IMR-90 (cell line): ENCODE data around the gene PAFAH1B1. TPM values are rescaled to one million over a fixed set of nuclear protein-coding genes. Genes with fewer than 3 reads are reported as not detected.

Experiments used
- ATAC-seq: fragments of 200-7000 bp; cut with Tn5 transposase; 2 replicates; pipeline ENCODE4 v1.9.1; 2020; ENCODE audit warnings: low read depth, mild to moderate bottlenecking, moderate library complexity
- BruUV-seq: library from RNA; stranded (reverse); fragments of 400-500 nt; replicated peaks from 2 replicates; lab custom pipeline; 2021; lab: Mats Ljungman, UMichigan
- CTCF ChIA-PET: fragments of 300-600 bp; formaldehyde crosslinking; extraction: SDS; loops from one replicate; lab custom pipeline; 2021; ENCODE audit warnings: antibody characterized with exemption; lab: Yijun Ruan, JAX
- POLR2A ChIA-PET: fragments of 300-600 bp; sonication (Branson Sonifier 250); formaldehyde crosslinking; loops from one replicate; lab custom pipeline; 2022; ENCODE audit warnings: antibody characterized with exemption; ENCODE audit not compliant: unreplicated experiment; lab: Charles Lee
- DNase-seq: peaks from one replicate; pipeline ENCODE4 v3.0.0; 2013
- H2AFZ ChIP-seq: replicated peaks from 2 replicates; pipeline ENCODE3; 2013; ENCODE audit warnings: low read length, mild to moderate bottlenecking; ENCODE audit not compliant: poor library complexity
- H2AK5ac ChIP-seq: 2 replicates; pipeline ENCODE4 v1.6.1; 2013; ENCODE audit warnings: low read depth, low read length, inconsistent platforms
- H2AK9ac ChIP-seq: replicated peaks from 2 replicates; pipeline ENCODE3; 2013; ENCODE audit warnings: mild to moderate bottlenecking, low read depth, low read length, moderate library complexity; ENCODE audit not compliant: poor library complexity
- H2BK120ac ChIP-seq: 2 replicates; pipeline ENCODE4 v1.6.1; 2013; ENCODE audit warnings: low read depth, low read length, inconsistent platforms
- H2BK15ac ChIP-seq: 3 replicates; pipeline ENCODE4 v1.6.1; 2013; ENCODE audit warnings: low read depth, low read length, inconsistent platforms
- H2BK20ac ChIP-seq: 2 replicates; pipeline ENCODE4 v1.6.1; 2013; ENCODE audit warnings: low read depth, mild to moderate bottlenecking, inconsistent platforms, low read length, moderate library complexity
- H2BK5ac ChIP-seq: 2 replicates; pipeline ENCODE4 v1.6.1; 2013; ENCODE audit warnings: mild to moderate bottlenecking, low read depth, low read length, inconsistent platforms; ENCODE audit not compliant: poor library complexity, severe bottlenecking
- H3K14ac ChIP-seq: replicated peaks from 2 replicates; pipeline ENCODE4 v1.6.1; 2013; ENCODE audit warnings: low read depth, low read length, inconsistent platforms
- H3K18ac ChIP-seq: 2 replicates; pipeline ENCODE4 v1.6.1; 2013; ENCODE audit warnings: low read depth, low read length, control low read depth
- H3K23ac ChIP-seq: 2 replicates; pipeline ENCODE4 v1.6.1; 2013; ENCODE audit warnings: low read depth, low read length, inconsistent platforms
- H3K27ac ChIP-seq: 2 replicates; pipeline ENCODE4 v1.5.1; 2013; ENCODE audit warnings: mild to moderate bottlenecking, control low read depth, low read length; ENCODE audit not compliant: insufficient read depth
- H3K27me3 ChIP-seq: 2 replicates; pipeline ENCODE4 v1.6.1; 2013; ENCODE audit warnings: low read length; ENCODE audit not compliant: control insufficient read depth, insufficient read depth
- H3K36me3 ChIP-seq: 2 replicates; pipeline ENCODE4 v1.6.1; 2013; ENCODE audit warnings: low read length, mixed read lengths; ENCODE audit not compliant: control insufficient read depth, insufficient read depth
- H3K4ac ChIP-seq: 2 replicates; pipeline ENCODE4 v1.6.1; 2013; ENCODE audit warnings: low read depth, low read length, inconsistent platforms
- H3K4me1 ChIP-seq: 2 replicates; pipeline ENCODE4 v1.6.1; 2013; ENCODE audit warnings: low read length, mixed read lengths; ENCODE audit not compliant: control insufficient read depth, insufficient read depth
- H3K4me2 ChIP-seq: 2 replicates; pipeline ENCODE4 v1.6.1; 2013; ENCODE audit warnings: low read depth, mild to moderate bottlenecking, control low read depth, low read length, moderate library complexity
- H3K4me3 ChIP-seq: 2 replicates; pipeline ENCODE4 v1.5.1; 2013; ENCODE audit warnings: low read depth, mild to moderate bottlenecking, control low read depth, low read length, moderate library complexity; ENCODE audit not compliant: insufficient read depth
- H3K56ac ChIP-seq: 2 replicates; pipeline ENCODE4 v1.6.1; 2013; ENCODE audit warnings: low read length, inconsistent platforms; ENCODE audit not compliant: insufficient read depth; ENCODE audit errors: extremely low read depth
- H3K79me1 ChIP-seq, 2 experiments: 2 replicates each; pipeline ENCODE4 v1.6.1; 2013; ENCODE audit warnings: low read length in 2 of 2, inconsistent platforms in 1 of 2, low read depth in 1 of 2
- H3K9ac ChIP-seq: 2 replicates; pipeline ENCODE4 v1.6.1; 2013; ENCODE audit warnings: low read depth, low read length, control low read depth
- H3K9me1 ChIP-seq: 2 replicates; pipeline ENCODE4 v1.6.1; 2013; ENCODE audit warnings: low read length, inconsistent platforms; ENCODE audit not compliant: insufficient read depth
- H3K9me3 ChIP-seq: 2 replicates; pipeline ENCODE4 v1.6.1; 2013; ENCODE audit warnings: low read length; ENCODE audit not compliant: control insufficient read depth, insufficient read depth
- H4K20me1 ChIP-seq: 2 replicates; pipeline ENCODE4 v1.6.1; 2013; ENCODE audit warnings: low read length, inconsistent platforms; ENCODE audit not compliant: insufficient read depth
- H4K5ac ChIP-seq: 2 replicates; pipeline ENCODE4 v1.6.1; 2013; ENCODE audit warnings: mild to moderate bottlenecking, low read depth, low read length, control low read depth
- H4K8ac ChIP-seq, 2 experiments: 2 replicates each; pipeline ENCODE4 v1.6.1; 2013; ENCODE audit warnings: low read depth in 2 of 2, low read length in 2 of 2, control low read depth in 1 of 2, inconsistent platforms in 1 of 2
- H4K91ac ChIP-seq: 2 replicates; pipeline ENCODE4 v1.6.1; 2013; ENCODE audit warnings: low read depth, low read length, inconsistent platforms; ENCODE audit not compliant: insufficient read depth
- FOS ChIP-seq: fragments of 150-350 bp; IDR thresholded peaks from 2 replicates; pipeline ENCODE4 v1.6.1; 2016; ENCODE audit warnings: low read depth, low read length
- MAZ ChIP-seq: IDR thresholded peaks from 2 replicates; pipeline ENCODE4 v1.6.1; 2012; ENCODE audit warnings: low read depth, mild to moderate bottlenecking, low read length, improper control_type of control experiment, moderate library complexity, borderline replicate concordance
- POLR2A ChIP-seq: IDR thresholded peaks from 2 replicates; pipeline ENCODE4 v1.6.1; 2012; ENCODE audit warnings: mild to moderate bottlenecking, low read depth, low read length
- SMC3 ChIP-seq: fragments of 150-350 bp; IDR thresholded peaks from 2 replicates; pipeline ENCODE4 v1.6.1; 2016; ENCODE audit warnings: low read depth, mild to moderate bottlenecking, antibody characterized with exemption, low read length, moderate library complexity
- USF2 ChIP-seq: fragments of 150-350 bp; IDR thresholded peaks from 2 replicates; pipeline ENCODE4 v1.6.1; 2017; ENCODE audit warnings: mild to moderate bottlenecking, antibody characterized with exemption, low read length, low read depth
- WGBS, 2 experiments: methylation state at CpG; one replicate each; pipeline versions ENCODE4 v1.1.5 to v1.1.7; 2013; ENCODE audit warnings: missing lambda C conversion rate in 2 of 2; ENCODE audit not compliant: insufficient read length in 1 of 2; ENCODE audit errors: extremely low coverage in 2 of 2; 5-methylcytosine and 5-hydroxymethylcytosine counted together
- dilution Hi-C: fragments of 300-500 bp; cut with HindIII; formaldehyde crosslinking; loops from one replicate; pipeline ENCODE4 v1.14.3; 2018; ENCODE audit warnings: low sequenced_read_pairs; ENCODE audit not compliant: unreplicated experiment
- in situ Hi-C: fragments of 300-500 bp; cut with MboI; formaldehyde crosslinking; loops from 3 replicates; pipeline ENCODE4 v1.14.3; 2019; ENCODE audit warnings: low sequenced_read_pairs, inconsistent platforms, mixed read lengths
- intact Hi-C: fragments of 100-400 bp; cut with micrococcal nuclease; formaldehyde crosslinking; loops from 2 replicates; pipeline ENCODE4 v1.10.0; 2022
- polyA plus RNA-seq, 3 experiments: library from polyadenylated mRNA; depleted of rRNA; stranded (reverse); fragments of >200 nt; gene quantifications; 2 replicates each; pipeline ENCODE4 v1.2.3, GENCODE V29; 2012; ENCODE audit warnings: low replicate concordance in 1 of 3
- total RNA-seq: library from RNA; depleted of rRNA; stranded (reverse); fragments of >200 nt; gene quantifications from 2 replicates; pipeline ENCODE4 v1.2.3, GENCODE V29; 2012

Gene PAFAH1B1
- total and polyA plus RNA-seq, 2 of the 4 experiments (the other 2 are of a cell fraction), result 64.5 to 127 TPM

DNA sequence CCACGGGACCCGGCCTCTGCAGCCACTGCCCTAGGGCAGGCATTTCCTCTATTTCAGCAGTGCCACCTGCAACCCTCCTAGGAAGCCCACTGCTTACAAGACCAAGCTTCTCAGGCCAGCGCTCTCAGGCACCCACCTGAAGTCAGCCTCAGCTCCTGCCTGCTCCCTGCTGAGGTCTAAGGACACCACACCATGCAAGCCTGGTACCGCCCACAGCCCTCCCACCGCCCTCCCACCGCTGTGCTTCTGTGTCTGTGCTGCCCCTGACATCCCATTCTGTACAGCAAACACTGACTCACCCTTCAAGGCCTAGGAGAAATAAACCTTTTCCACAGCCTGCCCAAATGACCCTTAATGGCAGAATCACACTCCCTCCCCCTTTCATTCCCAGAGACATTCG lies 111.8 kb downstream of the PAFAH1B1 start:
- POLR2A ChIA-PET, result no interaction called here
- no TSS peak for BruUV-seq
- peak overlapping the region; percentile 44; the same call in 1 of the 2 replicates for H3K9ac ChIP-seq
- H4K8ac ChIP-seq, result no peak overlapping the region
- CTCF ChIA-PET, result interaction anchor here (0.6 kb wide), 1 partner anchor 121 kb away, joined by 3 read pairs; no protein-coding TSS in a partner anchor
- H2BK20ac ChIP-seq, result no peak overlapping the region
- no peak overlapping the region for H3K18ac ChIP-seq
- no peaks in the 10 kb centered on the region for H3K27me3 ChIP-seq
- no peak for TF ChIP-seq POLR2A
- TF ChIP-seq USF2, result no peak
- TF ChIP-seq MAZ, result peak; percentile 58; the same call in 1 of the 2 replicates
- peak; percentile 46; the same call in 1 of the 2 replicates for TF ChIP-seq FOS
- TF ChIP-seq SMC3, result no peak
- H3K36me3 ChIP-seq, result peaks cover 31% of the 10 kb centered on the region
- peaks cover 72% of the 10 kb centered on the region for H4K20me1 ChIP-seq
- peaks cover 22% of the 10 kb centered on the region for H3K4me1 ChIP-seq
- in situ Hi-C loops (no loop called here), dilution Hi-C loops (no loop called here), intact Hi-C loops (no loop called here)
- no peak overlapping the region for H3K56ac ChIP-seq
- H4K5ac ChIP-seq, result no peak overlapping the region
- H2BK15ac ChIP-seq, result no peak overlapping the region
- peak; percentile 84 for DNase-seq
- no peak overlapping the region for H2BK5ac ChIP-seq
- no peaks in the 10 kb centered on the region for H3K9me3 ChIP-seq
- peak overlapping the region; percentile 10 for H2AK9ac ChIP-seq
- peak overlapping the region; percentile 21 for H2AFZ ChIP-seq
- WGBS, 2 experiments, result 76% methylated on average over 4 of the region's 7 CpGs; no CpG with 5 or more reads in 1 of the 2 experiments
- peaks cover 11 to 72% of the 10 kb centered on the region in 2 experiments for H3K79me1 ChIP-seq
- H3K23ac ChIP-seq, result no peak overlapping the region
- H2BK120ac ChIP-seq, result no peak overlapping the region
- peak; percentile 94 for ATAC-seq
- H3K4me2 ChIP-seq, result no peak overlapping the region
- H2AK5ac ChIP-seq, result peak overlapping the region; percentile 29; the same call in 1 of the 2 replicates
- H3K27ac ChIP-seq, result peak overlapping the region; percentile 19; the same call in 1 of the 2 replicates
- H3K4ac ChIP-seq, result no peak overlapping the region
- peaks cover 9% of the 10 kb centered on the region for H3K9me1 ChIP-seq
- H3K14ac ChIP-seq, result no peak overlapping the region
- H4K91ac ChIP-seq, result no peak overlapping the region
- H3K4me3 ChIP-seq, result no peak overlapping the region
